Astrocyte of the spinal cord (primary cell): ENCODE measurements around the gene LRBA.

ENCODE experiments used
- DNase-seq: peaks from one replicate; pipeline ENCODE4 v3.0.0; 2011; ENCODE audit warnings: low read depth, low spot score
- H3K4me3 ChIP-seq: 2 replicates; pipeline ENCODE4 v1.5.1; 2011; ENCODE audit warnings: low read depth, mild to moderate bottlenecking, low read length, moderate library complexity
- CTCF ChIP-seq: IDR thresholded peaks from 2 replicates; pipeline ENCODE4 v1.5.1; 2012; ENCODE audit warnings: low read depth, mild to moderate bottlenecking, low read length, inconsistent platforms
- in situ Hi-C: cut with HindIII; loops from 2 replicates; pipeline ENCODE4 v1.10.0; 2017; ENCODE audit warnings: low sequenced_read_pairs

LRBA gene

GRCh38 chr4:150817804-150818528 lies 197.1 kb downstream of the LRBA start:
- in situ Hi-C loops = no loop called here
- H3K4me3 ChIP-seq = no peak overlapping the region
- no peak for DNase-seq
- no peak for TF ChIP-seq CTCF

GRCh38 chr4:150817017-150817416 lies 198.1 kb downstream of the LRBA start:
- in situ Hi-C loops = no loop called here
- no peak for DNase-seq
- no peak for TF ChIP-seq CTCF
- H3K4me3 ChIP-seq = no peak overlapping the region

GRCh38 chr4:150816491-150816890 lies 198.6 kb downstream of the LRBA start:
- no peak for TF ChIP-seq CTCF

GRCh38 chr4:150814873-150815272 lies 200.2 kb downstream of the LRBA start:
- no peak for TF ChIP-seq CTCF
- in situ Hi-C loops = no loop called here
- H3K4me3 ChIP-seq = no peak overlapping the region
- peak; percentile 8 for DNase-seq

More at GRCh38 chr4:150816491-150816890, 198.6 kb downstream of the LRBA start:
- peak; percentile 67 for DNase-seq
- H3K4me3 ChIP-seq = no peak overlapping the region
- in situ Hi-C loops = no loop called here

GRCh38 chr4:150805183-150806025 lies 209.7 kb downstream of the LRBA start:
- no peak for TF ChIP-seq CTCF
- no peak for DNase-seq
- in situ Hi-C loops = no loop called here
- no peak overlapping the region for H3K4me3 ChIP-seq

- no peak for DNase-seq
- TF ChIP-seq CTCF = no peak
- in situ Hi-C loops = no loop called here
- no peak overlapping the region for H3K4me3 ChIP-seq
These were observed 213.3 kb downstream of the LRBA start for GRCh38 chr4:150801833-150802232.
